GM12892 (cell line): ENCODE results near the gene CDRT4.

Experiments used
- POLR2A ChIP-seq: IDR thresholded peaks from 2 replicates; pipeline ENCODE4 v1.6.1; 2011; ENCODE audit warnings: low read depth, low read length, control low read depth
- POLR2AphosphoS5 ChIP-seq: IDR thresholded peaks from 2 replicates; pipeline ENCODE4 v1.6.1; 2011; ENCODE audit warnings: low read depth, low read length, control low read depth
- TAF1 ChIP-seq: IDR thresholded peaks from 2 replicates; pipeline ENCODE4 v1.6.1; 2011; ENCODE audit warnings: low read depth, mild to moderate bottlenecking, control low read depth, low read length, borderline replicate concordance

DNA sequence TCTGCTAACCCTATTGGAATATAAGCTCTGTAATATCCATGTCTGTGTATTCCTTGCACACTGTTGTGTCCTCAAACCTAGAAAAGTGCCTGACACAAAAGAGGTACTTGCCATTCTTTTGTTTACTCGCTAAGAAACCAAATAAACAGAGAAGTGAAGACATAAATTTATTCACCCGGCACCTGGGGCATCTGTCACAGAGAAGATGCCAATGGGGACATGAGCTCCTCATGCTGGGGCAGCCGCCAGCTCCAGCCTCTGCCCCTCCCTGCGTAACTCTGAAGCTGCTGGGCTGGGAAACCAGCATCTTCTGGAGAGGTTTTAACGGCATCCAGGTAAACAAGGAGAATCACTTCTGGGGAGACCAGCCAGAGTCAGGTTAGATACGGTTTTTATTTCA is 15.1 kb upstream of the CDRT4 start:
- no peak for TF ChIP-seq POLR2A
- TF ChIP-seq POLR2AphosphoS5, result no peak
- no peak for TF ChIP-seq TAF1
